ENCODE measurements around the gene PKN3. TPM values are rescaled to one million over a fixed set of nuclear protein-coding genes. Genes with fewer than 3 reads are reported as not detected.

PKN3 gene
- total RNA-seq, 4 donors from 2014 or later, result 6.6 to 17.1 (median 8.9) TPM

GRCh38 chr9:128704356-128704670 lies 2.0 kb downstream of the PKN3 start:
- 92 to 94% methylated on average over 2 to 5 of the region's 5 CpGs for WGBS, 2 donors
- H3K4me1 ChIP-seq, result peaks cover 0 to 16% (median 4%) of the 10 kb centered on the region in 4 donors
- H3K27ac ChIP-seq, result peak overlapping the region in 3 of 4 donors; percentile 54 to 86 (median 80)
- TF ChIP-seq POLR2A (IDR thresholded peaks at IDR 0.05) (no peak), CTCF (IDR thresholded peaks at IDR 0.05) (no peak), EP300 (IDR thresholded peaks at IDR 0.05) (no peak)
- H3K9me3 ChIP-seq, result no peaks in the 10 kb centered on the region
- H3K27me3 ChIP-seq, result no peaks in the 10 kb centered on the region
- peaks cover 0 to 11% (median 0%) of the 10 kb centered on the region in 3 donors for H3K36me3 ChIP-seq
- peak overlapping the region in 1 of 4 donors; percentile 76 for H3K4me3 ChIP-seq
- DNase-seq (ENCODE audit: low spot score in 2 of 2), result no peak

GRCh38 chr9:128705051-128705965 lies 3.0 kb downstream of the PKN3 start:
- H3K4me1 ChIP-seq, result peaks cover 0 to 16% (median 4%) of the 10 kb centered on the region in 4 donors
- H3K9me3 ChIP-seq, result no peaks in the 10 kb centered on the region
- H3K27me3 ChIP-seq, result no peaks in the 10 kb centered on the region
- peaks cover 0 to 11% (median 0%) of the 10 kb centered on the region in 3 donors for H3K36me3 ChIP-seq
- no peak overlapping the region for H3K4me3 ChIP-seq
- H3K27ac ChIP-seq, result no peak overlapping the region
- no peak for TF ChIP-seq POLR2A (IDR thresholded peaks at IDR 0.05)
- TF ChIP-seq EP300 (IDR thresholded peaks at IDR 0.05), result no peak
- no peak for TF ChIP-seq CTCF (IDR thresholded peaks at IDR 0.05)
- WGBS, 2 donors, result 85 to 92% methylated on average over 33 to 36 of the region's 36 CpGs
- no peak for DNase-seq (ENCODE audit: low spot score in 2 of 2)

GRCh38 chr9:128706045-128706444 lies 3.7 kb downstream of the PKN3 start:
- H3K27ac ChIP-seq, result no peak overlapping the region
- no peak for DNase-seq (ENCODE audit: low spot score in 2 of 2)
- 100% methylated on average over 1 of the region's 1 CpG; no CpG with 5 or more reads in 1 of the 2 donors for WGBS, 2 donors
- no peaks in the 10 kb centered on the region for H3K27me3 ChIP-seq
- H3K4me3 ChIP-seq, result no peak overlapping the region
- peaks cover 0 to 11% (median 0%) of the 10 kb centered on the region in 3 donors for H3K36me3 ChIP-seq
- H3K9me3 ChIP-seq, result no peaks in the 10 kb centered on the region
- H3K4me1 ChIP-seq, result peaks cover 0 to 16% (median 4%) of the 10 kb centered on the region in 4 donors
- TF ChIP-seq EP300 (IDR thresholded peaks at IDR 0.05) (no peak), POLR2A (IDR thresholded peaks at IDR 0.05) (no peak), CTCF (IDR thresholded peaks at IDR 0.05) (no peak)

- H3K27ac ChIP-seq, result no peak overlapping the region
- H3K9me3 ChIP-seq, result no peaks in the 10 kb centered on the region
- no peak overlapping the region for H3K4me3 ChIP-seq
- 80 to 83% methylated on average over 18 to 19 of the region's 23 CpGs for WGBS, 2 donors
- no peaks in the 10 kb centered on the region for H3K27me3 ChIP-seq
- TF ChIP-seq EP300 (IDR thresholded peaks at IDR 0.05) (no peak), CTCF (IDR thresholded peaks at IDR 0.05) (no peak), POLR2A (IDR thresholded peaks at IDR 0.05) (no peak)
- H3K36me3 ChIP-seq, result peaks cover 0 to 11% (median 0%) of the 10 kb centered on the region in 3 donors
- peaks cover 0 to 16% (median 4%) of the 10 kb centered on the region in 4 donors for H3K4me1 ChIP-seq
- no peak for DNase-seq (ENCODE audit: low spot score in 2 of 2)
These were observed 4.5 kb downstream of the PKN3 start for GRCh38 chr9:128706671-128707381.

GRCh38 chr9:128707446-128707845 lies 5.1 kb downstream of the PKN3 start:
- no peak for TF ChIP-seq POLR2A (IDR thresholded peaks at IDR 0.05)
- no peak for TF ChIP-seq EP300 (IDR thresholded peaks at IDR 0.05)
- no peak for TF ChIP-seq CTCF (IDR thresholded peaks at IDR 0.05)
- peaks cover 0 to 11% (median 0%) of the 10 kb centered on the region in 3 donors for H3K36me3 ChIP-seq
- no peak for DNase-seq (ENCODE audit: low spot score in 2 of 2)
- no peaks in the 10 kb centered on the region for H3K27me3 ChIP-seq
- H3K4me3 ChIP-seq, result no peak overlapping the region
- no peaks in the 10 kb centered on the region for H3K9me3 ChIP-seq
- H3K4me1 ChIP-seq, result peaks cover 0 to 12% (median 4%) of the 10 kb centered on the region in 4 donors
- 89 to 93% methylated on average over 8 of the region's 8 CpGs for WGBS, 2 donors
- H3K27ac ChIP-seq, result no peak overlapping the region

Data from tibial nerve (tissue), 4 donors.